ENCODE data around the gene SOWAHA. TPM values are rescaled to one million over a fixed set of nuclear protein-coding genes. Genes with fewer than 3 reads are reported as not detected.

SOWAHA gene
- total and polyA plus RNA-seq, 2 of the 8 experiments (the other 6 are each of a cell fraction or from before 2014, with no cell fraction given) = 0.09 to 0.11 TPM

GRCh38 chr5:132770476-132771159, 42.5 kb upstream of the SOWAHA start:
- Histone ChIP-seq H2AFZ (ENCODE audit: low read length) (no peak overlapping the region), H3K23me2 (ENCODE audit: low read depth, low read length) (no peaks in the 10 kb centered on the region), H4K5ac (ENCODE audit: insufficient read length, low read depth, low read length) (no peak overlapping the region), H3K9me3 (ENCODE audit: insufficient read depth in 2 of 2, low read depth in 1 of 2, low read length in 1 of 2) (no peaks in the 10 kb centered on the region), H4K91ac (replicated peaks; ENCODE audit: insufficient read length, low read length) (no peak overlapping the region), H2BK15ac (ENCODE audit: low read length) (no peak overlapping the region), H2BK5ac (ENCODE audit: low read depth, low read length) (no peak overlapping the region), H3K4me3 (ENCODE audit: extremely low read depth in 1 of 4, insufficient read depth in 2 of 4, low read depth in 3 of 4, low read length in 4 of 4) (no peak overlapping the region), H3K23ac (ENCODE audit: insufficient read length) (no peak overlapping the region), H3K4me1 (replicated peaks in 1 of 4; ENCODE audit: control insufficient read depth in 3 of 4, insufficient read depth in 4 of 4, low read length in 3 of 4) (peaks cover 0 to 17% (median 5%) of the 10 kb centered on the region in 4 experiments; a peak in 5 of 7 replicates), H2BK12ac (ENCODE audit: low read depth, low read length) (peak overlapping the region; percentile 55; the same call in 1 of the 2 replicates), H4K20me1 (replicated peaks in 1 of 2; ENCODE audit: control insufficient read depth in 1 of 2, insufficient read depth in 2 of 2, low read length in 2 of 2) (peaks cover 3 to 13% of the 10 kb centered on the region in 2 experiments), H3K4ac (replicated peaks; ENCODE audit: insufficient read length, low read depth, low read length) (no peak overlapping the region), H3K56ac (replicated peaks; ENCODE audit: insufficient read length, low read depth, low read length) (no peak overlapping the region), H3K18ac (ENCODE audit: extremely low read depth, low read length) (no peak overlapping the region), H3K14ac (ENCODE audit: insufficient read length) (no peak overlapping the region), H3K79me1 (ENCODE audit: low read depth, low read length) (peaks cover 6% of the 10 kb centered on the region), H3K36me3 (ENCODE audit: control insufficient read depth in 2 of 4, insufficient read depth in 4 of 4, low read length in 3 of 4) (no peaks in the 10 kb centered on the region), H2BK120ac (replicated peaks; ENCODE audit: low read depth, low read length) (no peak overlapping the region), H3K79me2 (ENCODE audit: control insufficient read depth in 1 of 2, insufficient read depth in 2 of 2, low read length in 2 of 2) (peaks cover 0 to 7% of the 10 kb centered on the region in 2 experiments; a peak in 1 of 4 replicates), H2AK5ac (ENCODE audit: low read depth, low read length) (no peak overlapping the region), H3K27me3 (replicated peaks in 1 of 4; ENCODE audit: control insufficient read depth in 3 of 4, extremely low read depth in 1 of 4, insufficient read depth in 3 of 4, low read length in 3 of 4) (peaks cover 0 to 13% (median 9%) of the 10 kb centered on the region in 4 experiments; a peak in 5 of 7 replicates), H3K9ac (replicated peaks in 1 of 4; ENCODE audit: extremely low read depth in 1 of 4, low read depth in 3 of 4, low read length in 3 of 4) (no peak overlapping the region), H2BK20ac (ENCODE audit: low read length) (no peak overlapping the region), H3K4me2 (ENCODE audit: insufficient read depth in 1 of 2, low read depth in 2 of 2, low read length in 2 of 2) (no peak overlapping the region), H3K27ac (ENCODE audit: low read depth, low read length) (no peak overlapping the region), H4K8ac (ENCODE audit: extremely low read depth, insufficient read depth, low read length) (no peak overlapping the region; the same call in 1 of the 2 replicates)
- ChIA-PET POLR2A (ENCODE audit: partially characterized antibody) (interaction anchor here (1.1 kb wide), 2 partner anchors 23 to 54 kb away, joined by 3 to 5 read pairs; partner anchors contain the start of gene CCNI2), CTCF (ENCODE audit: partially characterized antibody) (interaction anchor here (0.7 to 6.6 kb wide), 8 partner anchors 11 to 50 kb away, joined by 3 to 58 read pairs (median 5); partner anchors contain the start of gene CCNI2)
- DNase-seq (ENCODE audit: low read depth in 1 of 2, low spot score in 2 of 2) (no peak), FAIRE-seq (no peak)
- 78% methylated on average over 8 of the region's 8 CpGs; no CpG with 5 or more reads in 1 of the 2 experiments for WGBS, 2 experiments (ENCODE audit: extremely low coverage in 1 of 2, insufficient coverage in 1 of 2, insufficient read length in 1 of 2, insufficient replicate concordance in 2 of 2, low coverage in 1 of 2, low lambda C conversion rate in 2 of 2, missing lambda C conversion rate in 1 of 2)
- TF ChIP-seq NRF1 (IDR thresholded peaks at IDR 0.05; ENCODE audit: low read depth, low read length) (no peak), JUN (IDR thresholded peaks at IDR 0.05; ENCODE audit: low read depth, low read length) (no peak), CBX5 (IDR thresholded peaks at IDR 0.05; ENCODE audit: low read depth, low read length) (no peak), ASH2L (IDR thresholded peaks at IDR 0.05; ENCODE audit: low read length) (no peak), TAF1 (IDR thresholded peaks at IDR 0.05; ENCODE audit: low read depth, low read length) (no peak), GTF2F1 (IDR thresholded peaks at IDR 0.05; ENCODE audit: borderline replicate concordance, low read depth, low read length) (no peak), SP1 (IDR thresholded peaks at IDR 0.05; ENCODE audit: low read depth, low read length) (no peak), BRCA1 (IDR thresholded peaks at IDR 0.05; ENCODE audit: low read depth, low read length) (no peak), JUND (IDR thresholded peaks at IDR 0.05; ENCODE audit: low read length) (no peak), RNF2 (IDR thresholded peaks at IDR 0.05; ENCODE audit: borderline replicate concordance, low read depth, low read length, missing control alignments, poor library complexity, severe bottlenecking) (no peak), EP300 (IDR thresholded peaks at IDR 0.05; ENCODE audit: borderline replicate concordance in 1 of 2, low read depth in 2 of 2, low read length in 2 of 2) (no peak), SIX5 (IDR thresholded peaks at IDR 0.05; ENCODE audit: low read depth, low read length) (no peak)
